ENCODE data around the gene YTHDF1. TPM values are rescaled to one million over a fixed set of nuclear protein-coding genes. Genes with fewer than 3 reads are reported as not detected.

YTHDF1 gene
- total RNA-seq, 1 experiment from 2014 or later: 85.4 TPM

DNA sequence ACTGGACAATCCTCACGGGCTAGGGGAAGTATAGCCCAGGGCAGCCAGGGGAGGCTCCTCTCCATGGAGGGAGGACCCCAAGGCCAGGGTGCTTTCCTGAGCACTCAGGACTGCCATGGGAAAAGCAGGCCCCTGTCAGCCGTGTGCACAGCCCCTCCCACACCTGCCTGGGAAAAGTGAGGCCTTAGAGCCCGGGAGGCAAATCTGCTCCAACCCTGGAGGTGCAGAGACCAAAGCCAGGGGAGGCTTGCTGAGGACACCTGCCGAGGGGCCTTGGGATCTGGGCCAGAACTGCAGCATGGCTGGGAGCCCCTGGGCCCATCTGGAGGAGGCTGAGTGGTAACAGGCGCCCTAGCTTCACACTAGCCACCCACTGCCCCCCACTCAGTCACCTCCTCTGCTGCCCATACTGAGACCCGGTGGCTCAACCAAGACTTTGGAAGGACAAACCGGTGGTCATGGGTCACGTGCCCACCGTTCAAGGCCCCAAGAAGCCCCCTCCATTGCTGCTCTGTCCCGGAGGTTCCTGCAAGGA, 55.2 kb downstream of the YTHDF1 start:
- Histone ChIP-seq H3K23me2 (ENCODE audit: insufficient read length, low read depth, low read length, poor library complexity, severe bottlenecking) (no peaks in the 10 kb centered on the region), H4K20me1 (ENCODE audit: control insufficient read depth, insufficient read depth, insufficient read length) (no peaks in the 10 kb centered on the region), H3K79me2 (ENCODE audit: insufficient read depth, low read length) (no peaks in the 10 kb centered on the region), H3K79me1 (ENCODE audit: insufficient read depth, low read depth, low read length, poor library complexity, severe bottlenecking) (no peaks in the 10 kb centered on the region), H2BK120ac (ENCODE audit: low read depth, low read length, poor library complexity, severe bottlenecking) (no peak overlapping the region), H3K4me1 (ENCODE audit: insufficient read depth, low read length) (no peaks in the 10 kb centered on the region), H2AK5ac (ENCODE audit: insufficient read length, low read length) (no peak overlapping the region), H2BK5ac (ENCODE audit: insufficient read length, low read length) (no peak overlapping the region), H3K27ac (ENCODE audit: insufficient read length, low read depth, low read length) (no peak overlapping the region), H2AFZ (ENCODE audit: low read length) (no peak overlapping the region), H2BK15ac (ENCODE audit: low read depth, low read length) (no peak overlapping the region), H4K5ac (ENCODE audit: insufficient read length, low read depth, low read length) (no peak overlapping the region), H4K8ac (replicated peaks; ENCODE audit: insufficient read length, low read depth, low read length) (no peak overlapping the region), H3K56ac (ENCODE audit: insufficient read length, low read depth, low read length) (no peak overlapping the region), H3K23ac (ENCODE audit: insufficient read length, low read depth, low read length) (no peak overlapping the region), H3K4ac (ENCODE audit: low read depth, low read length) (no peak overlapping the region), H3K9ac (ENCODE audit: extremely low read depth, insufficient read length, low read length) (no peak overlapping the region), H2BK12ac (ENCODE audit: insufficient read length, low read depth, low read length) (no peak overlapping the region), H3K14ac (ENCODE audit: insufficient read depth, low read length) (no peak overlapping the region; the same call in 1 of the 2 replicates), H3K4me2 (ENCODE audit: insufficient read depth, insufficient read length, low read length) (no peak overlapping the region), H2BK20ac (ENCODE audit: low read depth, low read length, poor library complexity, severe bottlenecking) (no peak overlapping the region), H3K9me3 (ENCODE audit: control insufficient read depth, low read depth, low read length) (no peaks in the 10 kb centered on the region), H4K91ac (ENCODE audit: insufficient read length, low read depth, low read length) (no peak overlapping the region), H3T11ph (ENCODE audit: low read length) (no peak overlapping the region), H3K27me3 (ENCODE audit: insufficient read depth, low read length) (no peaks in the 10 kb centered on the region), H3K18ac (ENCODE audit: insufficient read length, low read depth, low read length) (no peak overlapping the region)
- Mint-ChIP-seq H3K9me3 (no peaks in the 10 kb centered on the region), H3K27ac (peak overlapping the region in 1 of 3 experiments; percentile 44; a peak in 1 of 7 replicates), H3K4me1 (peaks cover 6 to 7% of the 10 kb centered on the region in 2 experiments; a peak in 3 of 4 replicates), H3K4me3 (no peak overlapping the region), H3K27me3 (ENCODE audit: low read depth) (peaks cover 17% of the 10 kb centered on the region), H3K36me3 (ENCODE audit: insufficient read depth in 1 of 3, low read depth in 3 of 3) (no peaks in the 10 kb centered on the region)
- TF ChIP-seq, protein P1, sequence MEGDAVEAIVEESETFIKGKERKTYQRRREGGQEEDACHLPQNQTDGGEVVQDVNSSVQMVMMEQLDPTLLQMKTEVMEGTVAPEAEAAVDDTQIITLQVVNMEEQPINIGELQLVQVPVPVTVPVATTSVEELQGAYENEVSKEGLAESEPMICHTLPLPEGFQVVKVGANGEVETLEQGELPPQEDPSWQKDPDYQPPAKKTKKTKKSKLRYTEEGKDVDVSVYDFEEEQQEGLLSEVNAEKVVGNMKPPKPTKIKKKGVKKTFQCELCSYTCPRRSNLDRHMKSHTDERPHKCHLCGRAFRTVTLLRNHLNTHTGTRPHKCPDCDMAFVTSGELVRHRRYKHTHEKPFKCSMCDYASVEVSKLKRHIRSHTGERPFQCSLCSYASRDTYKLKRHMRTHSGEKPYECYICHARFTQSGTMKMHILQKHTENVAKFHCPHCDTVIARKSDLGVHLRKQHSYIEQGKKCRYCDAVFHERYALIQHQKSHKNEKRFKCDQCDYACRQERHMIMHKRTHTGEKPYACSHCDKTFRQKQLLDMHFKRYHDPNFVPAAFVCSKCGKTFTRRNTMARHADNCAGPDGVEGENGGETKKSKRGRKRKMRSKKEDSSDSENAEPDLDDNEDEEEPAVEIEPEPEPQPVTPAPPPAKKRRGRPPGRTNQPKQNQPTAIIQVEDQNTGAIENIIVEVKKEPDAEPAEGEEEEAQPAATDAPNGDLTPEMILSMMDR (conservative IDR thresholded peaks at IDR 0.05): no peak
- WGBS (ENCODE audit: extremely low coverage, insufficient read length, low lambda C conversion rate): no CpG with 5 or more reads among the region's 10 CpGs
- no peak for DNase-seq
